HL-60 (cell line): ENCODE data around the gene KANSL3.

ENCODE experiments used
- DNase-seq, 2 experiments: peaks; one replicate each; pipeline ENCODE4 v3.0.0-alpha.2; 2010 to 2020; ENCODE audit warnings: low read depth in 1 of 2, low spot score in 1 of 2
- H3K27ac ChIP-seq: fragments of 250-450 bp; sonication (Bioruptor Pico); replicated peaks from 2 replicates; pipeline ENCODE4 v1.5.1; 2020; ENCODE audit warnings: mild to moderate bottlenecking, moderate library complexity
- H3K27me3 ChIP-seq: fragments of 250-450 bp; sonication (Bioruptor Pico); 2 replicates; pipeline ENCODE4 v1.5.1; 2021; ENCODE audit warnings: mild to moderate bottlenecking, moderate library complexity; ENCODE audit not compliant: insufficient read depth, poor library complexity, severe bottlenecking
- H3K4me3 ChIP-seq: replicated peaks from 2 replicates; pipeline ENCODE4 v1.5.1; 2011; ENCODE audit warnings: mild to moderate bottlenecking, control low read depth, low read length; ENCODE audit not compliant: insufficient read depth
- GABPA ChIP-seq: IDR thresholded peaks from 2 replicates; pipeline ENCODE4 v1.6.1; 2012; ENCODE audit warnings: low read depth
- POLR2AphosphoS5 ChIP-seq: IDR thresholded peaks from 2 replicates; pipeline ENCODE4 v1.6.1; 2012; ENCODE audit warnings: low read depth
- SPI1 ChIP-seq: IDR thresholded peaks from 2 replicates; pipeline ENCODE4 v1.6.1; 2012; ENCODE audit warnings: low read depth, mild to moderate bottlenecking, borderline replicate concordance
- TF ChIP-seq, protein P1 (sequence below): IDR thresholded peaks from one replicate; pipeline ENCODE4 v1.5.1; 2011; ENCODE audit warnings: low read length, control low read depth, inconsistent platforms; ENCODE audit not compliant: insufficient read depth
- TF ChIP-seq, protein P2 (sequence below): IDR thresholded peaks from 2 replicates; pipeline ENCODE4 v1.6.1; 2012; ENCODE audit warnings: low read depth; ENCODE audit not compliant: insufficient replicate concordance

The KANSL3 gene

DNA sequence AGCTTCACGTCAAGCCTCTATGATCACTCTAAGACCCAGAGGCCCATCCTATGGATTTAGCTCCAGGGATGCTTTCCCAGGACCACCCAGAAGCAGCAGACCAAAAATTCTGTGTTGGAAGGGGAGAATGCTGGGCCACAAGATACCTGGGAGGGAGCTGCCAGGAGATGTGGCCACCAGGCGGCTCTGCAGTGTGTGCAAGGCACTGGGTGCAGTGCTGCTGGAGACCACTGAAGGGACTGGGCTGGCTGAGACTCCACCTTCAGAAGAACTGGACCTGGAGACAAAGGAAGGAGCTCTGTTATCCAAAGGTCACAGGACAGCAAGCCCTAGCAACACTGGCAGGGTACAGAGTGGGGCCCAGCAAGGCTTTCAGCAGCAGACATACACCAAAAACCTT, 34.0 kb downstream of the KANSL3 start:
- no peak for DNase-seq
- Histone ChIP-seq H3K27ac (no peak overlapping the region), H3K4me3 (no peak overlapping the region), H3K27me3 (no peaks in the 10 kb centered on the region)
- TF ChIP-seq POLR2AphosphoS5: no peak

DNA sequence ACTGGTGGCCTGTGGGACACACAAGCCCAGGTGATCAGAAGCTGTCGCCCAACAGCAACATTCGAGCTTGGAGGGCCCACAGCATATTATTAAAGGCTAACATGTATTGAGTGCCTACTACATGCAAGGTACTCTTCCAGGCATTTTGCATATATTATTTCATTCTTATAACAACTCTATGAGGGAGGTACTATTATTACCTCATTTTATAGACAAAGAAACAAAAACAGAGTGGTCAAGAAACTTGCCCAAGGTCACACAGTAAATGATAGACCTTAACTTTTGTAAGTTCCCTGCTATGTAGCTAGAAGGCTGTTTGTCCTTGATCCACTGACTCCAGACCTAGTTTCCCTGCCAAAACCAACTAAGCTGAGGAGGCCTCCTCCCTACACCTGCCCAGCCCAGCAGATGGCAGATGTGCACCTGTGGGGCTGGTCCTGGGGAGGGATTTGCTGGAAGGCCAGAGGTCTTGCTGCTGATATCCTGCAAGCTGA, 35.7 kb downstream of the KANSL3 start:
- no peak overlapping the region for H3K27ac ChIP-seq
- TF ChIP-seq SPI1: no peak
- TF ChIP-seq GABPA: no peak
- TF ChIP-seq, protein P1, sequence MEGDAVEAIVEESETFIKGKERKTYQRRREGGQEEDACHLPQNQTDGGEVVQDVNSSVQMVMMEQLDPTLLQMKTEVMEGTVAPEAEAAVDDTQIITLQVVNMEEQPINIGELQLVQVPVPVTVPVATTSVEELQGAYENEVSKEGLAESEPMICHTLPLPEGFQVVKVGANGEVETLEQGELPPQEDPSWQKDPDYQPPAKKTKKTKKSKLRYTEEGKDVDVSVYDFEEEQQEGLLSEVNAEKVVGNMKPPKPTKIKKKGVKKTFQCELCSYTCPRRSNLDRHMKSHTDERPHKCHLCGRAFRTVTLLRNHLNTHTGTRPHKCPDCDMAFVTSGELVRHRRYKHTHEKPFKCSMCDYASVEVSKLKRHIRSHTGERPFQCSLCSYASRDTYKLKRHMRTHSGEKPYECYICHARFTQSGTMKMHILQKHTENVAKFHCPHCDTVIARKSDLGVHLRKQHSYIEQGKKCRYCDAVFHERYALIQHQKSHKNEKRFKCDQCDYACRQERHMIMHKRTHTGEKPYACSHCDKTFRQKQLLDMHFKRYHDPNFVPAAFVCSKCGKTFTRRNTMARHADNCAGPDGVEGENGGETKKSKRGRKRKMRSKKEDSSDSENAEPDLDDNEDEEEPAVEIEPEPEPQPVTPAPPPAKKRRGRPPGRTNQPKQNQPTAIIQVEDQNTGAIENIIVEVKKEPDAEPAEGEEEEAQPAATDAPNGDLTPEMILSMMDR: no peak
- TF ChIP-seq, protein P2, sequence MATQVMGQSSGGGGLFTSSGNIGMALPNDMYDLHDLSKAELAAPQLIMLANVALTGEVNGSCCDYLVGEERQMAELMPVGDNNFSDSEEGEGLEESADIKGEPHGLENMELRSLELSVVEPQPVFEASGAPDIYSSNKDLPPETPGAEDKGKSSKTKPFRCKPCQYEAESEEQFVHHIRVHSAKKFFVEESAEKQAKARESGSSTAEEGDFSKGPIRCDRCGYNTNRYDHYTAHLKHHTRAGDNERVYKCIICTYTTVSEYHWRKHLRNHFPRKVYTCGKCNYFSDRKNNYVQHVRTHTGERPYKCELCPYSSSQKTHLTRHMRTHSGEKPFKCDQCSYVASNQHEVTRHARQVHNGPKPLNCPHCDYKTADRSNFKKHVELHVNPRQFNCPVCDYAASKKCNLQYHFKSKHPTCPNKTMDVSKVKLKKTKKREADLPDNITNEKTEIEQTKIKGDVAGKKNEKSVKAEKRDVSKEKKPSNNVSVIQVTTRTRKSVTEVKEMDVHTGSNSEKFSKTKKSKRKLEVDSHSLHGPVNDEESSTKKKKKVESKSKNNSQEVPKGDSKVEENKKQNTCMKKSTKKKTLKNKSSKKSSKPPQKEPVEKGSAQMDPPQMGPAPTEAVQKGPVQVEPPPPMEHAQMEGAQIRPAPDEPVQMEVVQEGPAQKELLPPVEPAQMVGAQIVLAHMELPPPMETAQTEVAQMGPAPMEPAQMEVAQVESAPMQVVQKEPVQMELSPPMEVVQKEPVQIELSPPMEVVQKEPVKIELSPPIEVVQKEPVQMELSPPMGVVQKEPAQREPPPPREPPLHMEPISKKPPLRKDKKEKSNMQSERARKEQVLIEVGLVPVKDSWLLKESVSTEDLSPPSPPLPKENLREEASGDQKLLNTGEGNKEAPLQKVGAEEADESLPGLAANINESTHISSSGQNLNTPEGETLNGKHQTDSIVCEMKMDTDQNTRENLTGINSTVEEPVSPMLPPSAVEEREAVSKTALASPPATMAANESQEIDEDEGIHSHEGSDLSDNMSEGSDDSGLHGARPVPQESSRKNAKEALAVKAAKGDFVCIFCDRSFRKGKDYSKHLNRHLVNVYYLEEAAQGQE: no peak
- TF ChIP-seq POLR2AphosphoS5: no peak
- no peaks in the 10 kb centered on the region for H3K27me3 ChIP-seq
- H3K4me3 ChIP-seq: no peak overlapping the region
- DNase-seq: no peak

DNA sequence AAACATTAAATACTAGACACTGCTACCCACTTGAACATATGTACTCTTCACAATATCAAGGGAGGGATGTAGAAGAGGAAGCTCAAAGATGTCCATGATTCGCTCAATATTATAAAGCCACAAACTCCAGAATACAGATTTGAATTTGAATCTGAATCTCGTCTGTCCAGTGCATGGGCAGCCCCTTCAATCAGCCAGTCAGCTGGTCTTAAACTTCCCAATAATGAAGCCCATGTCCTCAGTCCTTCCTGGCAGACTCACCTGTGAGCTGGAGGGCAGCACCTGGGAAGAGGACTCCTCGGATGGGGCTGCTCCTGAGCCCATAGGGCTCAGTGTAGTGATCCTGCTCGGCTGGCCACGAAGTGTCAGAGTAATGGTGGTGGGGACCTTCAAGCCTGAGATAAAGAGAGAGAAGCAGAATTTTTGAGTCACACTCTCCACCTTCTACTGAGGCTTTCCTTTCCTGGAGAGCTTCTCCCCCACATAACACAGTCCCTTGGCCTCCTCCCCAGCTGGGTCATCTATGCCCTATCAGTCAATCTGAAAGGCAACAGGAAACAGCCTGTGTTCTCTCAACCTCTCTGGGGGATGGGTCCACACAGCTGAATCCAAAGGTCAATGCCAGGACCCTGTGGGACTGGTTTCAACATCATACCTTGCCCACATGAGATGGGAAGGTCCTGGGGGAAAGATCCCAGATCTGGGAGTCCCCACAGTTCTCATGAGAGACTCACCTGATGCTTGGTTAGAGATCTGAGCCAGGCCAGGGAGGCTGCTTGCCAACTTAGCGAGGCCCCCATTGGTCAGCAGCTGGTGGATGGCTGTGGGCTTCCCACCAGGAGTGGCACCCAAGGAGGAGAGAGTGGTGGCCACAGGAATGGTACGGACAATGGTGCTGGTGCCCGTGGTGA, 36.5 kb downstream of the KANSL3 start:
- no peak for TF ChIP-seq SPI1
- TF ChIP-seq, protein P1: no peak
- TF ChIP-seq, protein P2: no peak
- no peak for TF ChIP-seq POLR2AphosphoS5
- TF ChIP-seq GABPA: no peak
- no peak for DNase-seq
- H3K27ac ChIP-seq: no peak overlapping the region
- H3K27me3 ChIP-seq: no peaks in the 10 kb centered on the region
- H3K4me3 ChIP-seq: no peak overlapping the region

DNA sequence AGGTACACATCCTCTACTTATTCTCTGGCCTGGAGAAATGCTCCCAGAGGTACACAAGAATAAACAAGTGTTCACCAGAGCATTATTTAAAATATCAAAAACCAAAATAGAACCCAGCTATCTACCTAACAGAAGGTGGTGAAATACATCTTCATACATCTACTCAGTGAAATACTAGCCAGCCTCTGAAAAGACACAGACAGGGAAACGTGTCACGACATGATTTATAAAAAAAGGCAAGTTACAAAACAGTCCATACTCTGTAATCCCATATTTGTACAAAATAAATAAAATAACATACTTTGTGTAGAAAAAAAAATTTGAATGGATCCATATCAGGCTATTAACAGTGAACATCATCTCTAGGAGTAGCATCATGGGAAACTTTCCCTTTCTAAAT, 38.2 kb downstream of the KANSL3 start:
- Histone ChIP-seq H3K4me3 (no peak overlapping the region), H3K27me3 (no peaks in the 10 kb centered on the region), H3K27ac (no peak overlapping the region)
- DNase-seq: no peak
- TF ChIP-seq, protein P1: no peak
